ENCODE data around the gene PKDREJ.

DNA sequence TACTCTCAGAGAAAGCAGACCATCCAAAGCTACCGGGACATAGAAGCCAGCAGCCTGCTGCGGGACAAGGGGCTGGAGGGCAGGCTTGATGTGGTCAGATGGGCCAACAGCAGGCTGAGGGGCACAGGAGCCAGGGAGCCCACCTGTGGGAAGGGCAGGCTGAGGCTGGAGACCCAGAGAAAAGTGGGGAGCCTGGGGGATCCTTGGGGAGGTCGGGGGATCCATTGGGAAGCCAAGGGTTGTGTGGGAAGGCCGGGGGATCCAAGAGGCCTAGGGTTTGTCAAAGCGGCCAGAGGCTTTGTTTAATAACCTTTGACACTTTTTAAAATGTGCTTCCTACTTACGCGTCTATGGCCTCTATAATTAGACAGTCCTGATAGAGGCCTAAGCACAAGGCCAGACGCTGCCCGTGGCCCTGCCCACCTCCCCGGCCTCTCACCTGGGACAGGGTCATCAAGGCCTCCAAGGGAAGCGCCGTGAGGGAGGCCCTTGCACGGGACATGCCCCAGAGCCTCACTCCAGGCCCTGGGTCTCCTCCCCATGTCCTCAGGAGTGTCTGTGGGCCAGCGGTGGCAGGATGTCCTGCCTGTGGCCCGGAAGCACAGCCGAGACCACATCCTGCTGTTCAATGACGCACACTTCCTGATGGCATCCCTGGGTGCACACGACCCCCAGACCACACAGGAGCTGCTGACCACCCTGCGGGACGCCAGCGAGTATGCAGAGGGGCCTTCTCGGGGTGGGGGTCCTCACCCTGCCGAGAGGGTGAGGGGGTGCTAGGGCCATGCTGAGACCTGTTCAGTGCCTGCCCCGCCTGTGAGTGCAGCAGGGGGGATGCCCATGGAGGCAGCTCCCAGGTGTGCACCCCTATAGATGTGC, 25.0 kb upstream of the PKDREJ start:
- TF ChIP-seq, protein P1, sequence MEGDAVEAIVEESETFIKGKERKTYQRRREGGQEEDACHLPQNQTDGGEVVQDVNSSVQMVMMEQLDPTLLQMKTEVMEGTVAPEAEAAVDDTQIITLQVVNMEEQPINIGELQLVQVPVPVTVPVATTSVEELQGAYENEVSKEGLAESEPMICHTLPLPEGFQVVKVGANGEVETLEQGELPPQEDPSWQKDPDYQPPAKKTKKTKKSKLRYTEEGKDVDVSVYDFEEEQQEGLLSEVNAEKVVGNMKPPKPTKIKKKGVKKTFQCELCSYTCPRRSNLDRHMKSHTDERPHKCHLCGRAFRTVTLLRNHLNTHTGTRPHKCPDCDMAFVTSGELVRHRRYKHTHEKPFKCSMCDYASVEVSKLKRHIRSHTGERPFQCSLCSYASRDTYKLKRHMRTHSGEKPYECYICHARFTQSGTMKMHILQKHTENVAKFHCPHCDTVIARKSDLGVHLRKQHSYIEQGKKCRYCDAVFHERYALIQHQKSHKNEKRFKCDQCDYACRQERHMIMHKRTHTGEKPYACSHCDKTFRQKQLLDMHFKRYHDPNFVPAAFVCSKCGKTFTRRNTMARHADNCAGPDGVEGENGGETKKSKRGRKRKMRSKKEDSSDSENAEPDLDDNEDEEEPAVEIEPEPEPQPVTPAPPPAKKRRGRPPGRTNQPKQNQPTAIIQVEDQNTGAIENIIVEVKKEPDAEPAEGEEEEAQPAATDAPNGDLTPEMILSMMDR (IDR thresholded peaks at IDR 0.05), result no peak
- TF ChIP-seq POLR2A (IDR thresholded peaks at IDR 0.05) (no peak), EP300 (IDR thresholded peaks at IDR 0.05) (no peak)

Data from ovary (tissue), 3 donors.